GM23248 (cell line): ENCODE measurements around the gene IL17C. TPM values are rescaled to one million over a fixed set of nuclear protein-coding genes. Genes with fewer than 3 reads are reported as not detected.

Source experiments
- DNase-seq: peaks from one replicate; pipeline ENCODE4 v3.0.0-alpha.2; 2015
- H2AFZ ChIP-seq: fragments of 200-600 bp; sonication (generic); 2 replicates; pipeline ENCODE4 v1.6.1; 2016; ENCODE audit warnings: antibody characterized with exemption
- H3F3A ChIP-seq: fragments of 200-600 bp; sonication (generic); 2 replicates; pipeline ENCODE4 v1.6.1; 2016; ENCODE audit warnings: mild to moderate bottlenecking, antibody characterized with exemption, mixed run types; ENCODE audit not compliant: insufficient read depth
- H3K27ac ChIP-seq: fragments of 200-600 bp; sonication (generic); 2 replicates; pipeline ENCODE4 v1.5.1; 2016; ENCODE audit warnings: mild to moderate bottlenecking
- H3K27me3 ChIP-seq: fragments of 200-600 bp; sonication (generic); replicated peaks from 2 replicates; pipeline ENCODE4 v1.6.1; 2016; ENCODE audit warnings: mild to moderate bottlenecking; ENCODE audit not compliant: insufficient read depth
- H3K36me3 ChIP-seq: fragments of 200-600 bp; sonication (generic); 2 replicates; pipeline ENCODE4 v1.6.1; 2016; ENCODE audit warnings: low read depth, mild to moderate bottlenecking
- H3K4me1 ChIP-seq: fragments of 200-600 bp; sonication (generic); 2 replicates; pipeline ENCODE4 v1.6.1; 2016; ENCODE audit warnings: mild to moderate bottlenecking; ENCODE audit not compliant: insufficient read depth
- H3K4me2 ChIP-seq: fragments of 200-600 bp; sonication (generic); one replicate; pipeline ENCODE4 v1.6.1; 2016; ENCODE audit warnings: mild to moderate bottlenecking; ENCODE audit not compliant: unreplicated experiment
- H3K4me3 ChIP-seq: fragments of 200-600 bp; sonication (generic); 2 replicates; pipeline ENCODE4 v1.5.1; 2016; ENCODE audit warnings: mild to moderate bottlenecking
- H3K79me2 ChIP-seq: fragments of 200-600 bp; sonication (generic); 2 replicates; pipeline ENCODE4 v1.6.1; 2016; ENCODE audit warnings: mild to moderate bottlenecking; ENCODE audit not compliant: insufficient read depth
- H3K9ac ChIP-seq: fragments of 200-600 bp; sonication (generic); 2 replicates; pipeline ENCODE4 v1.6.1; 2016; ENCODE audit warnings: mild to moderate bottlenecking
- H3K9me2 ChIP-seq: fragments of 200-600 bp; sonication (generic); 2 replicates; pipeline ENCODE4 v1.6.1; 2016; ENCODE audit warnings: mixed run types, mild to moderate bottlenecking, moderate library complexity; ENCODE audit not compliant: insufficient read depth
- H3K9me3 ChIP-seq: fragments of 200-600 bp; sonication (generic); one replicate; pipeline ENCODE4 v1.6.1; 2017; ENCODE audit warnings: low read depth
- H4K20me1 ChIP-seq: fragments of 200-600 bp; sonication (generic); 2 replicates; pipeline ENCODE4 v1.6.0; 2016; ENCODE audit not compliant: insufficient read depth
- EZH2 ChIP-seq: fragments of 200-600 bp; sonication (generic); IDR thresholded peaks from 2 replicates; pipeline ENCODE4 v1.6.1; 2018; ENCODE audit warnings: antibody characterized with exemption, mild to moderate bottlenecking; ENCODE audit not compliant: insufficient read depth, poor library complexity, severe bottlenecking
- EZH2phosphoT487 ChIP-seq: fragments of 200-600 bp; sonication (generic); IDR thresholded peaks from 2 replicates; pipeline ENCODE4 v1.6.1; 2018; ENCODE audit warnings: antibody characterized with exemption, moderate library complexity, mild to moderate bottlenecking, low read depth; ENCODE audit not compliant: insufficient read depth
- WGBS, 2 experiments: methylation state at CpG; one replicate each; pipeline ENCODE4 v1.1.6; 2015 to 2017; ENCODE audit warnings: low lambda C conversion rate in 2 of 2, low coverage in 1 of 2; ENCODE audit errors: missing lambda C conversion rate in 2 of 2; 5-methylcytosine and 5-hydroxymethylcytosine counted together
- in situ Hi-C: fragments of 300-500 bp; cut with MboI; formaldehyde crosslinking; loops from 2 replicates; pipeline ENCODE4 v1.15.0; 2020
- polyA plus RNA-seq: library from polyadenylated mRNA; unstranded; fragments of >200 nt; fragmentation: Nextera tagmentation; extraction: Ambion mirVana; gene quantifications from 2 replicates; pipeline ENCODE4 v1.2.1, GENCODE V29; 2016
- total RNA-seq: library from RNA; depleted of rRNA; stranded (reverse); fragments of >200 nt; shearing (Covaris generic); gene quantifications from 2 replicates; pipeline ENCODE4 v1.2.3, GENCODE V29; 2014

Gene IL17C
- total and polyA plus RNA-seq, 2 experiments from 2014 or later: not detected

GRCh38 chr16:88593061-88593460 is 45.3 kb upstream of the IL17C start:
- Histone ChIP-seq H3K27ac (no peak overlapping the region), H3K4me1 (no peaks in the 10 kb centered on the region), H3K4me3 (no peak overlapping the region), H3K4me2 (no peak overlapping the region), H3F3A (no peaks in the 10 kb centered on the region; the same call in 1 of the 2 replicates), H3K9me2 (no peaks in the 10 kb centered on the region), H3K27me3 (no peaks in the 10 kb centered on the region), H3K79me2 (peaks cover 45% of the 10 kb centered on the region), H3K9ac (no peak overlapping the region), H2AFZ (no peak overlapping the region), H3K9me3 (no peaks in the 10 kb centered on the region), H3K36me3 (peaks cover 23% of the 10 kb centered on the region; the same call in 1 of the 2 replicates), H4K20me1 (no peaks in the 10 kb centered on the region)
- DNase-seq: no peak
- in situ Hi-C loops: no loop called here
- TF ChIP-seq EZH2 (no peak), EZH2phosphoT487 (no peak)
- 97 to 98% methylated on average over 12 of the region's 12 CpGs for WGBS, 2 experiments

- no peak for TF ChIP-seq EZH2
- TF ChIP-seq EZH2phosphoT487: no peak
- H3K9me3 ChIP-seq: no peaks in the 10 kb centered on the region
- in situ Hi-C loops: no loop called here
These were observed 44.9 kb upstream of the IL17C start for GRCh38 chr16:88593489-88593888.

GRCh38 chr16:88593910-88594309 is 44.5 kb upstream of the IL17C start:
- in situ Hi-C loops: no loop called here
- no peak overlapping the region for H3K4me3 ChIP-seq
- peaks cover 16% of the 10 kb centered on the region; the same call in 1 of the 2 replicates for H3K36me3 ChIP-seq
- H3K4me2 ChIP-seq: no peak overlapping the region
- H2AFZ ChIP-seq: no peak overlapping the region
- DNase-seq: no peak
- peaks cover 45% of the 10 kb centered on the region for H3K79me2 ChIP-seq
- WGBS, 2 experiments: 98% methylated on average over 6 of the region's 6 CpGs
- H3K9me2 ChIP-seq: no peaks in the 10 kb centered on the region
- H3K9ac ChIP-seq: no peak overlapping the region
- no peaks in the 10 kb centered on the region for H4K20me1 ChIP-seq
- no peaks in the 10 kb centered on the region for H3K9me3 ChIP-seq
- no peak overlapping the region for H3K27ac ChIP-seq
- H3K4me1 ChIP-seq: no peaks in the 10 kb centered on the region
- no peaks in the 10 kb centered on the region for H3K27me3 ChIP-seq
- TF ChIP-seq EZH2 (no peak), EZH2phosphoT487 (no peak)
- H3F3A ChIP-seq: no peaks in the 10 kb centered on the region; the same call in 1 of the 2 replicates

More at GRCh38 chr16:88593489-88593888, 44.9 kb upstream of the IL17C start:
- no peak overlapping the region for H3K9ac ChIP-seq
- H3K79me2 ChIP-seq: peaks cover 45% of the 10 kb centered on the region
- H2AFZ ChIP-seq: no peak overlapping the region
- H3K4me1 ChIP-seq: no peaks in the 10 kb centered on the region
- 88 to 89% methylated on average over 11 of the region's 11 CpGs for whole genome bisulfite sequencing, 2 experiments
- DNase-seq: no peak
- H3K27me3 ChIP-seq: no peaks in the 10 kb centered on the region
- H3K4me3 ChIP-seq: no peak overlapping the region
- H4K20me1 ChIP-seq: no peaks in the 10 kb centered on the region
- H3F3A ChIP-seq: no peaks in the 10 kb centered on the region; the same call in 1 of the 2 replicates
- H3K36me3 ChIP-seq: peaks cover 19% of the 10 kb centered on the region; the same call in 1 of the 2 replicates
- H3K9me2 ChIP-seq: no peaks in the 10 kb centered on the region
- no peak overlapping the region for H3K4me2 ChIP-seq
- H3K27ac ChIP-seq: no peak overlapping the region

GRCh38 chr16:88595101-88595500 is 43.3 kb upstream of the IL17C start:
- Histone ChIP-seq H3K4me3 (no peak overlapping the region), H3K4me1 (no peaks in the 10 kb centered on the region), H4K20me1 (no peaks in the 10 kb centered on the region), H3K79me2 (peaks cover 45% of the 10 kb centered on the region), H3K36me3 (peaks cover 15% of the 10 kb centered on the region; the same call in 1 of the 2 replicates), H3K9me3 (no peaks in the 10 kb centered on the region), H3K9ac (no peak overlapping the region), H3K27ac (no peak overlapping the region), H3K4me2 (no peak overlapping the region), H3F3A (no peaks in the 10 kb centered on the region; the same call in 1 of the 2 replicates), H3K9me2 (no peaks in the 10 kb centered on the region), H2AFZ (no peak overlapping the region), H3K27me3 (no peaks in the 10 kb centered on the region)
- in situ Hi-C loops: no loop called here
- TF ChIP-seq EZH2 (no peak), EZH2phosphoT487 (no peak)
- no peak for DNase-seq
- WGBS, 2 experiments: 98 to 99% methylated on average over 6 of the region's 6 CpGs
